ENCODE results near the gene CKAP4. TPM values are rescaled to one million over a fixed set of nuclear protein-coding genes. Genes with fewer than 3 reads are reported as not detected.

The CKAP4 gene
- total and polyA plus RNA-seq, 2 experiments from 2014 or later = 32.3 to 58.8 TPM

- no peak for TF ChIP-seq ZNF462 (CRISPR knock-in tag; IDR thresholded peaks at IDR 0.05)
- TF ChIP-seq NANOG (IDR thresholded peaks at IDR 0.05; ENCODE audit: borderline replicate concordance) = no peak
- no peak for TF ChIP-seq CREB1 (CRISPR knock-in tag; IDR thresholded peaks at IDR 0.05; ENCODE audit: low read depth)
- no peak for TF ChIP-seq ZNF331 (CRISPR knock-in tag; IDR thresholded peaks at IDR 0.05; ENCODE audit: low read depth)
- TF ChIP-seq STAT1 (IDR thresholded peaks at IDR 0.05; ENCODE audit: unreplicated experiment) = no peak
- no peak for TF ChIP-seq EZH2 (IDR thresholded peaks at IDR 0.05; ENCODE audit: low read depth, unreplicated experiment)
- TF ChIP-seq, protein P1, sequence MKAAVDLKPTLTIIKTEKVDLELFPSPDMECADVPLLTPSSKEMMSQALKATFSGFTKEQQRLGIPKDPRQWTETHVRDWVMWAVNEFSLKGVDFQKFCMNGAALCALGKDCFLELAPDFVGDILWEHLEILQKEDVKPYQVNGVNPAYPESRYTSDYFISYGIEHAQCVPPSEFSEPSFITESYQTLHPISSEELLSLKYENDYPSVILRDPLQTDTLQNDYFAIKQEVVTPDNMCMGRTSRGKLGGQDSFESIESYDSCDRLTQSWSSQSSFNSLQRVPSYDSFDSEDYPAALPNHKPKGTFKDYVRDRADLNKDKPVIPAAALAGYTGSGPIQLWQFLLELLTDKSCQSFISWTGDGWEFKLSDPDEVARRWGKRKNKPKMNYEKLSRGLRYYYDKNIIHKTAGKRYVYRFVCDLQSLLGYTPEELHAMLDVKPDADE (IDR thresholded peaks at IDR 0.05) = no peak
Observed at GRCh38 chr12:106280106-106280505, 32.3 kb upstream of the CKAP4 start (continued).

- H3K27ac ChIP-seq (ENCODE audit: low read depth) = no peak overlapping the region
- DNase-seq (ENCODE audit: low spot score) (no peak), ATAC-seq (no peak)
- H3K36me3 ChIP-seq (ENCODE audit: insufficient read depth) = no peaks in the 10 kb centered on the region
- no peak overlapping the region for H3K4me3 ChIP-seq
- H2AFZ ChIP-seq = no peak overlapping the region
- no peaks in the 10 kb centered on the region for H3F3A ChIP-seq (replicated peaks; ENCODE audit: low read depth)
- no peaks in the 10 kb centered on the region for H3K79me2 ChIP-seq (replicated peaks; ENCODE audit: insufficient read depth)
- H3K36me3 Mint-ChIP-seq (ENCODE audit: low read depth) = no peaks in the 10 kb centered on the region
- H4K20me1 ChIP-seq (replicated peaks; ENCODE audit: insufficient read depth) = no peaks in the 10 kb centered on the region
- no peak overlapping the region for H3K4me2 ChIP-seq
- H3K9me2 ChIP-seq (ENCODE audit: insufficient read depth) = no peaks in the 10 kb centered on the region
- H3K27me3 Mint-ChIP-seq (ENCODE audit: insufficient read depth, low read depth, poor library complexity) = no peaks in the 10 kb centered on the region
- no peaks in the 10 kb centered on the region for H3K27me3 ChIP-seq (ENCODE audit: insufficient read depth)
- H3K4me1 Mint-ChIP-seq = peaks cover 2% of the 10 kb centered on the region; the same call in 1 of the 3 replicates
- H3K4me3 Mint-ChIP-seq = no peak overlapping the region
- H3K4me1 ChIP-seq (ENCODE audit: insufficient read depth) = no peaks in the 10 kb centered on the region
- no peaks in the 10 kb centered on the region for H3K9me3 Mint-ChIP-seq
- no peak overlapping the region for H3K27ac Mint-ChIP-seq
- TF ChIP-seq EZH2phosphoT487 (IDR thresholded peaks at IDR 0.05; ENCODE audit: unreplicated experiment) (no peak), STAT1 (IDR thresholded peaks at IDR 0.05; ENCODE audit: unreplicated experiment) (no peak), JUNB (IDR thresholded peaks at IDR 0.05; ENCODE audit: unreplicated experiment) (no peak)
- TF ChIP-seq, protein P2, sequence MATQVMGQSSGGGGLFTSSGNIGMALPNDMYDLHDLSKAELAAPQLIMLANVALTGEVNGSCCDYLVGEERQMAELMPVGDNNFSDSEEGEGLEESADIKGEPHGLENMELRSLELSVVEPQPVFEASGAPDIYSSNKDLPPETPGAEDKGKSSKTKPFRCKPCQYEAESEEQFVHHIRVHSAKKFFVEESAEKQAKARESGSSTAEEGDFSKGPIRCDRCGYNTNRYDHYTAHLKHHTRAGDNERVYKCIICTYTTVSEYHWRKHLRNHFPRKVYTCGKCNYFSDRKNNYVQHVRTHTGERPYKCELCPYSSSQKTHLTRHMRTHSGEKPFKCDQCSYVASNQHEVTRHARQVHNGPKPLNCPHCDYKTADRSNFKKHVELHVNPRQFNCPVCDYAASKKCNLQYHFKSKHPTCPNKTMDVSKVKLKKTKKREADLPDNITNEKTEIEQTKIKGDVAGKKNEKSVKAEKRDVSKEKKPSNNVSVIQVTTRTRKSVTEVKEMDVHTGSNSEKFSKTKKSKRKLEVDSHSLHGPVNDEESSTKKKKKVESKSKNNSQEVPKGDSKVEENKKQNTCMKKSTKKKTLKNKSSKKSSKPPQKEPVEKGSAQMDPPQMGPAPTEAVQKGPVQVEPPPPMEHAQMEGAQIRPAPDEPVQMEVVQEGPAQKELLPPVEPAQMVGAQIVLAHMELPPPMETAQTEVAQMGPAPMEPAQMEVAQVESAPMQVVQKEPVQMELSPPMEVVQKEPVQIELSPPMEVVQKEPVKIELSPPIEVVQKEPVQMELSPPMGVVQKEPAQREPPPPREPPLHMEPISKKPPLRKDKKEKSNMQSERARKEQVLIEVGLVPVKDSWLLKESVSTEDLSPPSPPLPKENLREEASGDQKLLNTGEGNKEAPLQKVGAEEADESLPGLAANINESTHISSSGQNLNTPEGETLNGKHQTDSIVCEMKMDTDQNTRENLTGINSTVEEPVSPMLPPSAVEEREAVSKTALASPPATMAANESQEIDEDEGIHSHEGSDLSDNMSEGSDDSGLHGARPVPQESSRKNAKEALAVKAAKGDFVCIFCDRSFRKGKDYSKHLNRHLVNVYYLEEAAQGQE (IDR thresholded peaks at IDR 0.05; ENCODE audit: unreplicated experiment) = no peak
Observed at GRCh38 chr12:106276032-106276740, 28.4 kb upstream of the CKAP4 start.
